GM12801 (cell line): ENCODE data around the gene ETV4.

Experiments used
- TF ChIP-seq, protein P1 (sequence below): IDR thresholded peaks from one replicate; pipeline ENCODE4 v1.5.1; 2011; ENCODE audit warnings: control low read depth; ENCODE audit not compliant: insufficient read length; ENCODE audit errors: extremely low read depth

The ETV4 gene

DNA sequence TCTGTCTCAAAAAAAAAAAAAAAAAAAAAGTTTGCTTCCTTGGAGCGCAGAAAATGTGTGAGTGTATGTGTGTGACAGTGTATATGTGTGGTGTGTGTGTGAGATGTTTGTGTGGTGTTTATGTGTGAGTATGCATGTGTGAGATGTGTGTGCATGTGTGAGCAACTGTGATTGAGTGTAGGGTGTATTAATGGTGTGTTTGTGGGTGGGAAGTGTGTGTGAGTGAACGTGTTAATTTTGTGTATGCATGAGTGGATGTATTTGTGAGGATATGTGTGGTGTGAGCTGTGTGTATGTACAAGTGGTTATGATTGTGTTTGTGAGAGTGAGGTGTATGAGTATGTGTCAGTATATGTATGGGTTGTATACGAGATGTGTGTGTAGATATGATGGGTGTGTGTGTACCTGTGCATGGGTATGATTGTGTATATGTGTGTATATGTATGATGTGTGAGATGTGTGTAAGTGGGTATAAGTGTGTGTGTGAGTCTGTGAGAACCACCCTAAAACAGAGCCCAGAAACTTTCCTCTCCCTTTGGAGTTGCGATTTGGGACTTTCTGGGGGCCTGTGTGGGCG lies 22.5 kb upstream of the ETV4 start:
- TF ChIP-seq, protein P1, sequence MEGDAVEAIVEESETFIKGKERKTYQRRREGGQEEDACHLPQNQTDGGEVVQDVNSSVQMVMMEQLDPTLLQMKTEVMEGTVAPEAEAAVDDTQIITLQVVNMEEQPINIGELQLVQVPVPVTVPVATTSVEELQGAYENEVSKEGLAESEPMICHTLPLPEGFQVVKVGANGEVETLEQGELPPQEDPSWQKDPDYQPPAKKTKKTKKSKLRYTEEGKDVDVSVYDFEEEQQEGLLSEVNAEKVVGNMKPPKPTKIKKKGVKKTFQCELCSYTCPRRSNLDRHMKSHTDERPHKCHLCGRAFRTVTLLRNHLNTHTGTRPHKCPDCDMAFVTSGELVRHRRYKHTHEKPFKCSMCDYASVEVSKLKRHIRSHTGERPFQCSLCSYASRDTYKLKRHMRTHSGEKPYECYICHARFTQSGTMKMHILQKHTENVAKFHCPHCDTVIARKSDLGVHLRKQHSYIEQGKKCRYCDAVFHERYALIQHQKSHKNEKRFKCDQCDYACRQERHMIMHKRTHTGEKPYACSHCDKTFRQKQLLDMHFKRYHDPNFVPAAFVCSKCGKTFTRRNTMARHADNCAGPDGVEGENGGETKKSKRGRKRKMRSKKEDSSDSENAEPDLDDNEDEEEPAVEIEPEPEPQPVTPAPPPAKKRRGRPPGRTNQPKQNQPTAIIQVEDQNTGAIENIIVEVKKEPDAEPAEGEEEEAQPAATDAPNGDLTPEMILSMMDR = no peak

DNA sequence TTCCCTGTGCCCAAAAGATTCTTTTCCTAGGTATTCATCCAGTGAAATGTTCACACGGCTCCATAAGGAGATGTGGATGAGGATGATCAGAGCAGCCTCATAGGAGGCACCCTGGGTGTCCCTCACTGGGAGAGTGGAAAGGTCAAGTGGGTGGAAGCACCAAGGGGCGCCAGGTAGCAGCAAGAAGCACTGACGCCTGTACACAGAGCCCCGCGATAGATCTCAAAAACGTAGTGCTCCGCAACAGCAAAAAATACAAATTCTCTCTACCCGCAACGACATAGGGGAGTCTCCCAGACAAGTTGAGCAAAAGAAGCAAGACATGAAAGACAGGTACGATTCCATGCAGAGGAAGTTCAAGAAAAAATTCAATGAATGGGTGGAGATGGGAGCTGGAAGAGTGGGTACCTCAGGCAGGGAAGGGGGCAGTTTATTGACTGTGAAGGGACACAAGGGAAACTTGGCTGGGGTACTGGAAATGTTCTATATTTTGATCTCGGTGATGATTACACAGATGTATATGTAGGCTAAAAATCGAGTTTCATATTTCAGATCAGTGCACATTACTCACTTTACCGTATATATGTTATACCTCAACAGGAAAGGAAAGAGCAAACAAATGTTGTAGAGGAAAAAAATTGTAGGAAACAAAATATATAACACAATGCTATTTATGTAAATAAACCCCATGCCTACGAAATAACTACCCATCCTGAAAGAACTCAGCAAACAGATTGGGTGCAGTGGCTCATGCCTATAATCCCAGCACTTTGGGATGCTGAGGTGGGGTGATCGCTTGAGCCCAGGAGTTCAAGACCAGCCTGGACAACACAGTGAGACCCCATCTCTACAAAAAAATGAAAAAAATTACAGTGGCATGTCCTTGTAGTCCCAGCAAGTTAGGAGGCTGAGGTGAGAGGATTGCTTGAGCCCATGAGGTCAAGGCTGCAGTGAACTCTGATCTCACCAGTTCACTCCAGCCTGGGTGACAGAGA lies 17.8 kb upstream of the ETV4 start:
- TF ChIP-seq, protein P1 = no peak

DNA sequence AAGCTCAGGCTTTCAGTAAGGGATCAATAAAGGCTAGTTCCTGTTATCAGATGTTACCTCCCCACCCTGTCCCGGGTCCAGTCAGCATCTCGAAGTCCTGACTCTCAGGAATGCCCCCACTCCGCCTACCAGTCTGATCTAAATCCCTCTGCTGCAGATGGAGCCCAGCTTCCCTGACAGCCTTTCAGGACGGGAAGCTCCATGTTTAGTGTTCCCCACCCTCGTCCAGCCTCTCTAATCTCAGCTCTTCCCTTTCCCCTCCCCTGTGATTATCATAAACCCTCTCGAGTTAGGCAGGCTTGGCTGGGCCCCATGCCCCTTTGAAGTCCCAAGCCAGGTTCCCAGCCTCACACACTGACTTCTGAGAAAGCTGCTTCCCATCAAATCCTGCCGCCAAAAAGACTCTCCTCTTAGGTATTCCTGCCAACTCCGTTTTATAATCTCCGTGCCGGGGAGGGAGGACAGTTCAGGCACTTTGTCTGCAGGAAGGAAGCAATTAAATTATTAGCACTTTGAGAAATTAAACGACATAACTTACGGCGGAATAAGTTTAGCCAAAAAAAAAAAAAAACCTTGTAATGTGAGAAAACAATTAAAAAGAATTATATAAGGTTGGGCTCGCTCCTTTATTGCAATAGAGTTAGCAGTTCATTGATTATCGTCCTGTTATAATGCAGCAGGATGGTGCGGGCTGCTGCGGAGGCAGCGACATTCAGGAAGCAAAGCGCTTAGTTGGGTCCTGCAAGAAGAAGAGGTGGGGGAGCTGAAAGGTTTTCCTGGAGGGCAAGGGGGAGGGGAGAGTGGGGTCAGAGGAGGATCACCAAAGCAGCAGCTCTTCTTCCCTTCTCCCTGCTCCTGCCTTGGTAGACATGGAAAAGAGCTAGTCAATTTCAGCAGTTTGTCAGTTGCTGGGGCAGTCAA lies 16.8 kb upstream of the ETV4 start:
- TF ChIP-seq, protein P1 = no peak

DNA sequence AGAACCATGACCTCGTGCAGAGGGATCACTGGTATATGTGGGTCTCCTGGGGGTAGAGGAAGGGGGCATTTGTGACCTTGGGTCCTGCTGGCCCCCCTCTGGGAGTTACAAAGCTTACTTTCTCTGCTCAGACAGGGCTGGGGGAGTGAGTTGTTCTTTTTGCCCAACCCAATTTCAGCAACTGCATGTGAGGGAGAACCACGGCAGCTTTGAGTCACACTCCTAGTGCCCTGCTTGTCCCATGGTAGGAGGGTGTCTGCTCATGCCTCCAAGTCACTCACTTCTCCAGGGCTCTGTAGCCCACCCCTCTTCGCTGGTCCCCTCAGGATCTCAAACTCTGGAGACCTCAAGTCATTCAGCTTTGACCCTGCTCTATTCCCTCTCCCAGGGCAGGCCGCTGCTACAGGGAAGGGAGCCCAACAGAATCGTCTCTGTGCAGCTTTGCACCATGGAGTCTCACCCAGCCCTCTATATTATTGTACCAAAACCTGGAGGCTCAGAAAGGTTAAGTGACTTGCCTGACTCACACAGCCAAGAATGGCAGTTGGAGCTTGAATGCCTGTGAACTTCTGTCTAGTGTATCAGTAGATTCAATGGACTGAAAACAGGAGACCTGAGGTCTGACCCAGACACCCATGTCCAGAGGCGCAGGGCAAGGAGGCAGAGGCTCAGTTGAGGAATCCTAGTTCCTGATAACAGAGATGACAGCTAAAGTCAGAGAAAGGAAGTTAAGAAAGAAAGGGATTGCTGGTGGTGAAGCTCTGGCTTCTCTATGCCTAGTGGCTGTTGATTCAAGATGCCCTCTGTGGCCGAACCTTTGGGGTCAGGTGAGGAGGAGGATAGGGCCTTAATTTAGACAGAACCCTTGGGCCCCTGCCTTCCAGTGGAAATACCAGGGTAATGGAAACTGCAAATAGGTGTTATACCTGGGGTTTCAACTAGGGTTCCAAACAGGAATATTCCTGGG lies 14.6 kb upstream of the ETV4 start:
- TF ChIP-seq, protein P1 = no peak

DNA sequence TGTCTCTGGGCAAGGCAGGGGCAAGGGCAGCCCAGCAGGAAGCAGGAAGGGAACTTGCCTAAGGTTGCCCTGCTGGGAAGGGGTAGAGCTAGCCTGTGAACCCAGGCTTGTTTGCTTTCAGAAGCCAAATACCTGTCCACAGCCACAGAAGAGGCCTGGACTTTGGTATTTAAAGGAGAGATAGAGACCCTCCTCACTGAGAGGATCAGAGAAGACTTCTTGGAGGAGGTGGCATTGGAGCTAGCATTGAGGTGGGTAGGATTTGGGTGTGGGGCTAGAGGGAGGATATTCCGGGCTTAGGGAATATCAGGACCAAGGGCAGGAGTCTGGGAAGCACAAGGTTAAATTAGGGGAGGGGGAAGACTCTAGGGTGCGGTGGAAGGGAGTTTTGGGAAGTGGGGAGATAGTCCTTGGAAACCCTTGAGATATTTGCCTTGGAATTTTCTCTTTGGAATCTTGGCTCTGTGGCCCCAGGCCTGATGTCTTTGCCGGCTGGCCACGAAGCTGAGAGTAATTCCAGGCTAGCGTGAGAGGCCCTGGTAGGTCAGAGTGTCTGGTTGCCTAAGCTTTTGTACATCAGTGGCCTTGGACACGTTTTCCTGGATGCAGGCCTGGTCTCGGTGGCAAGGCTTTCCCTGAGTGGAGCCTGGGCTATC lies 13.1 kb upstream of the ETV4 start:
- TF ChIP-seq, protein P1 = no peak

DNA sequence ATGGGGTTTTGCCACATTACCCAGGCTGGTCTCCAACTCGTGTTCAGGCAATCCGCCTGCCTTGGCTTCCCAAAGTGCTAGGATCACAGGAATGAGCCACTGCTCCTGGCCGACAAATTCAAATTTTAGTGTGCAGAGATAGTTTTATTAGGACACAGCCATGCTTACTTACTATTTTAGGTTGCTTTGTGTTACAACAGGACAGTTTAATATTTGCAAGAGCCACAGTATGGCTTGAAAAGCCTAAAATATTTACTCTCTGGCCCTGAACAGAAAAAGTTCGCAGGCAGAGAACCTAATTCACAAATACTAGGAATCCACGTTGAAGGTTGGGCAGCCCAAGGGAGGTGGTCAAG lies 12.6 kb upstream of the ETV4 start:
- TF ChIP-seq, protein P1 = no peak
